HG03457 (cell line): ENCODE measurements around the gene SLCO2B1.

ENCODE experiments used
- ATAC-seq: cut with Tn5 transposase; IDR thresholded peaks from one replicate; pipeline ENCODE4 v1.9.1; 2021; ENCODE audit warnings: moderate number of reproducible peaks; ENCODE audit not compliant: unreplicated experiment

SLCO2B1 gene

GRCh38 chr11:75161506-75162095, 10.7 kb downstream of the SLCO2B1 start:
- no peak for ATAC-seq

- no peak for ATAC-seq
Observed at GRCh38 chr11:75162954-75163353, 12.0 kb downstream of the SLCO2B1 start.

GRCh38 chr11:75163921-75164849, 13.3 kb downstream of the SLCO2B1 start:
- no peak for ATAC-seq

DNA sequence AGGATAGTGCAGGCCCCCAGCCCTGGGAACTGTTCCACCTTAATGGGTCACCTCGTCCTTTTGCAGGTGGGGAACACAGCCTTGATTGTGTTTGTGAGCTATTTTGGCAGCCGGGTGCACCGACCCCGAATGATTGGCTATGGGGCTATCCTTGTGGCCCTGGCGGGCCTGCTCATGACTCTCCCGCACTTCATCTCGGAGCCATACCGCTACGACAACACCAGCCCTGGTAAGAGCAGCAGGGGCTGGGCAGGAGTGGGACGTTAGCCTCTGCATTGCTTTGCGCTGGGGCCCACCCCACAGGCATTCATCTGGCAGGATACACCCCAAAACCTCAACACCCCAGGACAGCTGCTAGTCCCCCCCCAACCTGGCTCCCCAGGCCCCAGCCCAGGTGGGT, 14.8 kb downstream of the SLCO2B1 start:
- no peak for ATAC-seq

- no peak for ATAC-seq
Observed at GRCh38 chr11:75166791-75167190, 15.9 kb downstream of the SLCO2B1 start.

- no peak for ATAC-seq
Observed at GRCh38 chr11:75167617-75168016, 16.7 kb downstream of the SLCO2B1 start.

DNA sequence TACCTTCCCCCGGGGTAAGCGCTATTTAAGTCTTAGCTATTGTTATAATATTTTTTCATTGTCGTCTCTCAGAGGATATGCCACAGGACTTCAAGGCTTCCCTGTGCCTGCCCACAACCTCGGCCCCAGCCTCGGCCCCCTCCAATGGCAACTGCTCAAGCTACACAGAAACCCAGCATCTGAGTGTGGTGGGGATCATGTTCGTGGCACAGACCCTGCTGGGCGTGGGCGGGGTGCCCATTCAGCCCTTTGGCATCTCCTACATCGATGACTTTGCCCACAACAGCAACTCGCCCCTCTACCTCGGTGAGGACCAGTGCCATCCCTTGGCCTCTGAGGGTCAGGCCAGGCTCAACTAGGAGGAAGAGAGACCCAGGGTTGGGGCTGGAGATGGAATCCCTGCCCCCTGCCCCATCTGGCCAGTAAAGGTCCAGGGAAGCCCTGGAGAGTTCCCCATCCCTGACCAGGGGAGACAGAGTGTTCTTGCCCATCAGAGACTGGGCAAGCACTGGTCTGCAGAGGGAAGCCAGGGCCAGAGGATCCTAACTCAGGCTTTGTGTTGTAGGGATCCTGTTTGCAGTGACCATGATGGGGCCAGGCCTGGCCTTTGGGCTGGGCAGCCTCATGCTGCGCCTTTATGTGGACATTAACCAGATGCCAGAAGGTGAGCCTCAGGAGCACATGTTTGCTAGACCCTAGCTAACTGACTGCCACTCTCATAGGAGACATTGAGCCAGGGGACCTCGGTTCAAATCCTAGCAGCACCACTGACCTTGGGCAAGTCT, 18.4 kb downstream of the SLCO2B1 start:
- no peak for ATAC-seq

GRCh38 chr11:75170516-75171201, 19.8 kb downstream of the SLCO2B1 start:
- ATAC-seq = no peak

DNA sequence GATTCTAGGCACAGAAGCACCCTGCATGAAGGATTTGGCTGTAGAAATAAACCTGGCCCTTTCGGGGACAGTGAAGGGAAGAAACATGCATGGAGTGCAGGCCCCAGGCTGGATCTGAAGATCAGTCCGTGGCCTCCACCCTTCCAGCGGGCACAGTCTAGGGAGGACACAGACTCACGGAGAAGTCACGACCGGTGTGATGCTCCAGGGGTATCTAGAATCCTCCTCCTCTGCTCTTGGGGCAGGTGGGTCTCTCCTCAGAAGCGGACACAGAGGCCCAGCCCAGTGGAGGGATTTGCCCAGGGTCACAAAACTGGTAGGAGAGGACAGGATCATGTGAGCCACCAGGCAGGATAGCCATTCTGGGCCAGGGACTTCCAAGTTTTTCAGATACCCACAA, 22.4 kb downstream of the SLCO2B1 start:
- no peak for ATAC-seq

DNA sequence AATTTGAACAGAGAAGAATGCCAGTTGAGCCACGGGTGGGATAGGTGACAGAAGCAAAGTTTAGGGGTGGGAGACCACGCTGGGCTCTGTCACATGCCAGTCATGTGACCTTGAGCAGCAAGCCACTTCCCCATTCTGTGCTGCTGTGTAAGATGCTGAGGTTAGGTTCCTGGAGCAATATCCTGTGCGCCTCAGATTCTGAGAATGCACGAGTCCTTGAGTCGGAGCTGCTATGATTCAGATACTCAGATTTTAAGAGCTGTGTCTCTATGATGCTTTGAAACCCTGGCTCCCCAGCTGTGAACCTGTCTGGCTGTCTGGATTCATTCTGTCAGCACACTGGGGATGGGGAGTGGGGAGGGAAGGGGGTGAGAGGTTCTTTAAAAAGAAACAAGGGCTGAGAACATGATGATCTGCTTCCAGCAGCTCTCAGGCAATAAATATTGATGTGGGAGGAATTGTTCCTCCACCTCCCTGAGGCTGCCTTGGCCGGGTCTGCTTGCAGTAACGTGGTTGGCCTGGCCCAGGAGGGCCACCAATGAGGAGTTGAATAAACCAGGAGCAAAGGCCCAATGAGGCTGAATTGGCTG, 24.0 kb downstream of the SLCO2B1 start:
- no peak for ATAC-seq

- no peak for ATAC-seq
Observed at GRCh38 chr11:75182664-75183063, 31.8 kb downstream of the SLCO2B1 start.

GRCh38 chr11:75184051-75184450, 33.1 kb downstream of the SLCO2B1 start:
- no peak for ATAC-seq

GRCh38 chr11:75184757-75185425, 34.0 kb downstream of the SLCO2B1 start:
- no peak for ATAC-seq

GRCh38 chr11:75185866-75186265, 35.0 kb downstream of the SLCO2B1 start:
- no peak for ATAC-seq

DNA sequence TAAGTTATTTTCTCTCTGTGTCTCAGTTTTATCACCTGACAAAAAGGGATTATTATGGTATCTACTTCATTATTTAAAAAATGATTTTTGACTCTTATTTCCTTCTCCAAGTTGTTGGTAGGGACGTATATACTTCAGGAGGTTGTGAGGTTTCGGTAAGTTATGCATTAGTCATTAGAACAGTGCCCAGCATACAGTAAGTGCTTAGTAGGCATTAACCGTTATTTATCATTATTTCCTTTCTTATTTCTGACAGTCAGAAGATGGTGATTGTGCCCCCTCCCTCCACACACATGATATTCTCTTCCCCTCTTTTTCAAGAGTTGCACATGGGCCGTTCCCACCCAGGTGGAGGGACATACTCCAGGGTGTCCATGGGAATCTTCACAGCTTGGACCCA, 36.1 kb downstream of the SLCO2B1 start:
- ATAC-seq = no peak

DNA sequence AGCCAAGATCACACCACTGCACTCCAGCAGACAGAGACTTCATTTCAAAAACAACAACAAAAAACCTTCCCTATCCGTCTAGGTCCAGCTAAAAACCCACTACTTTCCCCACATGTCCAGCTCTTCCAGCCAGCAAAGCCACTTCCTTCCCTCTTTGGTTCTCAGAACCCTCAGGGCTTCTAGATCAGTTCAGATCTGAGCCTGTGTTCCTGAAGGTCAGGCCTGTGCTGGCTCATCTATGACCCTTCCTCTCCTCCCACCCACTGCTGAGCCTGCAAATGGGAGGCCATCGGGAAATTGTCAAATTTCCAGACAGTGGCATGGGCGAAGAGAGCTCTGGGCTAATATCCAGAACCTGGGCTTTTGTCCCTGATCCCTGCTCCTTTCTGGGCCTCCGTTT, 37.8 kb downstream of the SLCO2B1 start:
- no peak for ATAC-seq

GRCh38 chr11:75189108-75189507, 38.2 kb downstream of the SLCO2B1 start:
- no peak for ATAC-seq

GRCh38 chr11:75189911-75190310, 39.0 kb downstream of the SLCO2B1 start:
- no peak for ATAC-seq

- ATAC-seq = no peak
Observed at GRCh38 chr11:75190652-75191329, 39.9 kb downstream of the SLCO2B1 start.

DNA sequence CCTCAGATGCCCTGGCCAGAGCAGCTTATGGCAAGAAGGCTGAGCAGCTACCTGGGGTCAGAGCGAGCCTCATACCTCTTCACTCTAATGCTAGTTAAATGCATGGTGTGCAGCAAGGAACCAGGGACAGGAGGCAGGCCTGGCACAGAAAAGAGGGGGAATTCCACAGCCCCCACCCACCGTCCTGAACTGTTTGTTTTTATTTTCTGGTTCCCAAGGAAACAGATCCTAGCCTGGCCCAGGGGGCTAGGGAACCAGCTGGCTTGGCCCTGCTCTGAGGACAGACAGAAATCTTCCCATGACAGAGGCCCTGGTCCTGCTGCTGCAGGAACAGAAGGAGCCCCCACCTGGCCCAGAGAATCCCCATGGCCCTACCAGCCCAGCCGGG, 40.4 kb downstream of the SLCO2B1 start:
- no peak for ATAC-seq
